Measurements from ENCODE around the gene PPP2R1A. TPM values are rescaled to one million over a fixed set of nuclear protein-coding genes. Genes with fewer than 3 reads are reported as not detected.

PPP2R1A gene
- total RNA-seq, 4 donors from 2014 or later = 179 to 315 (median 227) TPM

DNA sequence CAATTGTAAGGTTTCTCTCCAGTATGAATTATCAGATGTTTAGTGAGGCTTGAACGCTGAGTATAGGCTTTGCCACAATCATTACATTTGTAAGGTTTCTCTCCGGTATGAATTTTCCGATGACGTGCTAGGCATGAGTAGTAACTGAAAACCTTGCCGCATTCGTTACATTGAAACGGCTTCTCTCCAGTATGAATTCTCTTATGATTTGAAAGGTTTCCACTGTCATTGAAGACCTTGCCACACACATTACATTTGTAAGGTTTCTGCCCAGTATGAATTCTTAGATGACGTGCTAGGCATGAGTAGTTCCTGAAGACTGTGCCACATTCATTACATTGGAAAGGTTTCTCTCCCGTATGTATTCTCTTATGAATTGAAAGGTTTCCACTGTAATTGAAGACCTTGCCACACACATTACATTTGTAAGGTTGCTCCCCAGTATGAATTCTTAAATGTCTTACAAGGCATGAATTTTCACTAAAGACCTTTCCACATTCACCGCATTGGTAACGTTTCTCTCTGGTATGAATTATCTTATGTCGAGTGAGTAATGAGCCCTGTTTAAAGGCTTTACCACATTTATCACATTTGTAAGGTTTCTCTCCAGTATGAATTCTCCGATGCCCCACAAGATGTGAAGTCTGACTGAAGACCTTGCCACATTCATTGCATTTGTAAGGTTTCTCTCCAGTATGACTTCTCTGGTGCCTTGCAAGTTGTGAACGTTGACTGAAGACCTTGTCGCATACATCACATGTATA, 34.1 kb upstream of the PPP2R1A start:
- Histone ChIP-seq H3K4me3 (no peak overlapping the region), H3K9me3 (peaks cover 52 to 61% of the 10 kb centered on the region in 2 donors), H3K27me3 (no peaks in the 10 kb centered on the region), H3K36me3 (peaks cover 0 to 51% (median 22%) of the 10 kb centered on the region in 4 donors), H3K27ac (no peak overlapping the region), H3K4me1 (no peaks in the 10 kb centered on the region)
- DNase-seq = no peak
- intact Hi-C loops (cut with DNase I; ENCODE audit: low total_unique reads) (loop anchor here (5.0 kb wide), 1 partner anchor 52 kb away; no protein-coding TSS in a partner anchor), in situ Hi-C loops (cut with MboI; ENCODE audit: low pct_ligation_motif_present in 1 of 4, low pct_unique_long_range_greater_than_20kb in 1 of 4, low sequenced_read_pairs in 3 of 4) (no loop called here)
- 90 to 99% methylated on average over 14 to 15 of the region's 15 CpGs for WGBS, 2 donors (ENCODE audit: low coverage in 1 of 2)
- TF ChIP-seq POLR2A (IDR thresholded peaks at IDR 0.05) (no peak), EP300 (IDR thresholded peaks at IDR 0.05; ENCODE audit: low read depth) (no peak), POLR2AphosphoS5 (IDR thresholded peaks at IDR 0.05) (no peak)
- TF ChIP-seq, protein P1, sequence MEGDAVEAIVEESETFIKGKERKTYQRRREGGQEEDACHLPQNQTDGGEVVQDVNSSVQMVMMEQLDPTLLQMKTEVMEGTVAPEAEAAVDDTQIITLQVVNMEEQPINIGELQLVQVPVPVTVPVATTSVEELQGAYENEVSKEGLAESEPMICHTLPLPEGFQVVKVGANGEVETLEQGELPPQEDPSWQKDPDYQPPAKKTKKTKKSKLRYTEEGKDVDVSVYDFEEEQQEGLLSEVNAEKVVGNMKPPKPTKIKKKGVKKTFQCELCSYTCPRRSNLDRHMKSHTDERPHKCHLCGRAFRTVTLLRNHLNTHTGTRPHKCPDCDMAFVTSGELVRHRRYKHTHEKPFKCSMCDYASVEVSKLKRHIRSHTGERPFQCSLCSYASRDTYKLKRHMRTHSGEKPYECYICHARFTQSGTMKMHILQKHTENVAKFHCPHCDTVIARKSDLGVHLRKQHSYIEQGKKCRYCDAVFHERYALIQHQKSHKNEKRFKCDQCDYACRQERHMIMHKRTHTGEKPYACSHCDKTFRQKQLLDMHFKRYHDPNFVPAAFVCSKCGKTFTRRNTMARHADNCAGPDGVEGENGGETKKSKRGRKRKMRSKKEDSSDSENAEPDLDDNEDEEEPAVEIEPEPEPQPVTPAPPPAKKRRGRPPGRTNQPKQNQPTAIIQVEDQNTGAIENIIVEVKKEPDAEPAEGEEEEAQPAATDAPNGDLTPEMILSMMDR (IDR thresholded peaks at IDR 0.05) = no peak

GRCh38 chr19:52170304-52170703, 19.5 kb upstream of the PPP2R1A start:
- Histone ChIP-seq H3K9me3 (no peaks in the 10 kb centered on the region), H3K4me1 (peaks cover 0 to 15% (median 9%) of the 10 kb centered on the region in 4 donors), H3K4me3 (peak overlapping the region; percentile 74 to 84 (median 81)), H3K36me3 (peaks cover 0 to 30% (median 11%) of the 10 kb centered on the region in 4 donors), H3K27me3 (no peaks in the 10 kb centered on the region), H3K27ac (peak overlapping the region; percentile 82 to 90 (median 87))
- TF ChIP-seq POLR2AphosphoS5 (IDR thresholded peaks at IDR 0.05) (no peak), EP300 (IDR thresholded peaks at IDR 0.05; ENCODE audit: low read depth) (no peak), POLR2A (IDR thresholded peaks at IDR 0.05) (no peak)
- TF ChIP-seq, protein P1 (IDR thresholded peaks at IDR 0.05) = no peak
- intact Hi-C loops (cut with DNase I; ENCODE audit: low total_unique reads) (no loop called here), in situ Hi-C loops (cut with MboI; ENCODE audit: low pct_ligation_motif_present in 1 of 4, low pct_unique_long_range_greater_than_20kb in 1 of 4, low sequenced_read_pairs in 3 of 4) (no loop called here)
- WGBS, 2 donors (ENCODE audit: low coverage in 1 of 2) = 6 to 13% methylated on average over 5 of the region's 5 CpGs
- DNase-seq = no peak

GRCh38 chr19:52170863-52171320, 19.0 kb upstream of the PPP2R1A start:
- DNase-seq = peak; percentile 27
- Histone ChIP-seq H3K36me3 (peaks cover 0 to 25% (median 8%) of the 10 kb centered on the region in 4 donors), H3K4me1 (peaks cover 0 to 15% (median 9%) of the 10 kb centered on the region in 4 donors), H3K9me3 (no peaks in the 10 kb centered on the region), H3K27me3 (no peaks in the 10 kb centered on the region), H3K27ac (peak overlapping the region; percentile 82 to 90 (median 87)), H3K4me3 (peak overlapping the region; percentile 74 to 84 (median 81))
- 0% methylated on average over 22 of the region's 22 CpGs; no CpG with 5 or more reads in 1 of the 2 donors for WGBS, 2 donors (ENCODE audit: low coverage in 1 of 2)
- no peak for TF ChIP-seq POLR2A (IDR thresholded peaks at IDR 0.05)
- TF ChIP-seq, protein P1 (IDR thresholded peaks at IDR 0.05) = no peak
- TF ChIP-seq POLR2AphosphoS5 (IDR thresholded peaks at IDR 0.05) = no peak
- TF ChIP-seq EP300 (IDR thresholded peaks at IDR 0.05; ENCODE audit: low read depth) = no peak
- in situ Hi-C loops (cut with MboI; ENCODE audit: low pct_ligation_motif_present in 1 of 4, low pct_unique_long_range_greater_than_20kb in 1 of 4, low sequenced_read_pairs in 3 of 4) = no loop called here
- intact Hi-C loops (cut with DNase I; ENCODE audit: low total_unique reads) = no loop called here

- intact Hi-C loops (cut with DNase I; ENCODE audit: low total_unique reads) (no loop called here), in situ Hi-C loops (cut with MboI; ENCODE audit: low pct_ligation_motif_present in 1 of 4, low pct_unique_long_range_greater_than_20kb in 1 of 4, low sequenced_read_pairs in 3 of 4) (no loop called here)
- H3K4me3 ChIP-seq = peak within 1 kb of the TSS; percentile 74 to 84 (median 81)
- H3K9me3 ChIP-seq = no peaks in the 10 kb centered on the region
- H3K27me3 ChIP-seq = no peaks in the 10 kb centered on the region
- H3K36me3 ChIP-seq = peaks cover 0 to 22% (median 7%) of the 10 kb centered on the region in 4 donors
- peak within 1 kb of the TSS; percentile 82 to 90 (median 87) for H3K27ac ChIP-seq
- peaks cover 0 to 15% (median 9%) of the 10 kb centered on the region in 4 donors for H3K4me1 ChIP-seq
- TF ChIP-seq EP300 (IDR thresholded peaks at IDR 0.05; ENCODE audit: low read depth) (no peak), POLR2A (IDR thresholded peaks at IDR 0.05) (peak; percentile 39), POLR2AphosphoS5 (IDR thresholded peaks at IDR 0.05) (peak in 2 of 3 donors; percentile 42 to 64)
- TF ChIP-seq, protein P1 (IDR thresholded peaks at IDR 0.05) = no peak
- WGBS, 2 donors (ENCODE audit: low coverage in 1 of 2) = 7 to 8% methylated on average over 14 to 37 of the region's 37 CpGs
- DNase-seq = peak; percentile 94
Observed at GRCh38 chr19:52171321-52172169, 18.3 kb upstream of the PPP2R1A start, which contains the start of gene ZNF836. ZNF836 (minus strand) TSS chr19:52171621; CDS start chr19:52168072, 3,549 bp downstream.

Data from transverse colon (tissue), 4 donors.